ENCODE measurements around the gene KIAA1328.

- TF ChIP-seq CTCF (IDR thresholded peaks at IDR 0.05) (no peak), EZH2phosphoT487 (IDR thresholded peaks at IDR 0.05) (no peak), EZH2 (IDR thresholded peaks at IDR 0.05) (no peak)
These were observed 11.9 kb upstream of the KIAA1328 start for GRCh38 chr18:36817039-36817438.

Data from neural progenitor cell (in vitro differentiated cells).